T-helper 2 cell (primary cell): ENCODE results near the gene ENDOD1.
"Not testable (repeated sequence)": the region's sequence is repeated elsewhere in the genome, so short reads cannot be mapped to it uniquely, and the experiment has no call there.

Experiments used
- DNase-seq, 5 experiments: peaks; one replicate each; pipeline versions ENCODE4 v3.0.0 to v3.0.0-alpha.2; 2012 to 2022
- total RNA-seq, 2 donors: gene quantifications; one replicate each; lab custom pipeline; 2026; lab: John Stamatoyannopoulos, UW

The ENDOD1 gene
- 26.8 to 29.7 reads per million in 2 donors for total RNA-seq

- peak; percentile 68 to 94 (median 79) for DNase-seq
These were observed at the start of gene ENDOD1 for GRCh38 chr11:95089620-95090542. ENDOD1 (plus strand) TSS chr11:95089846; CDS start chr11:95089928, 82 bp downstream.

GRCh38 chr11:95042239-95042638 lies 47.4 kb upstream of the ENDOD1 start:
- DNase-seq, result no peak

- DNase-seq, result no peak
These were observed 46.7 kb upstream of the ENDOD1 start for GRCh38 chr11:95042906-95043305.

GRCh38 chr11:95044010-95044409 lies 45.6 kb upstream of the ENDOD1 start:
- no peak for DNase-seq

- DNase-seq, result no peak
These were observed 43.8 kb upstream of the ENDOD1 start for GRCh38 chr11:95045812-95046211.

GRCh38 chr11:95049122-95049521 lies 40.5 kb upstream of the ENDOD1 start, which contains the start of gene KDM4F:
KDM4F (plus strand) TSS chr11:95049422.
- DNase-seq, result not testable (repeated sequence)

GRCh38 chr11:95050595-95051202 lies 38.9 kb upstream of the ENDOD1 start:
- DNase-seq, result no peak

GRCh38 chr11:95054356-95054755 lies 35.3 kb upstream of the ENDOD1 start:
- DNase-seq, result no peak

- no peak for DNase-seq
These were observed 34.3 kb upstream of the ENDOD1 start for GRCh38 chr11:95055283-95055897.

GRCh38 chr11:95057959-95058358 lies 31.7 kb upstream of the ENDOD1 start:
- no peak for DNase-seq

GRCh38 chr11:95058621-95059020 lies 31.0 kb upstream of the ENDOD1 start:
- DNase-seq, result no peak

GRCh38 chr11:95059046-95059445 lies 30.6 kb upstream of the ENDOD1 start:
- DNase-seq, result no peak

GRCh38 chr11:95065336-95065735 lies 24.3 kb upstream of the ENDOD1 start:
- DNase-seq, result no peak

GRCh38 chr11:95066716-95067038 lies 23.0 kb upstream of the ENDOD1 start, which contains the start of gene SRSF8:
SRSF8 (plus strand) TSS chr11:95066919; CDS start chr11:95067227, 308 bp downstream.
- DNase-seq, result no peak

GRCh38 chr11:95067039-95067840 lies 22.4 kb upstream of the ENDOD1 start:
- peak; percentile 54 to 80 (median 65) for DNase-seq

GRCh38 chr11:95067841-95068219 lies 21.8 kb upstream of the ENDOD1 start:
- DNase-seq, result no peak

GRCh38 chr11:95068549-95068948 lies 21.1 kb upstream of the ENDOD1 start:
- DNase-seq, result peak; percentile 19 to 96 (median 56)

GRCh38 chr11:95070471-95070870 lies 19.2 kb upstream of the ENDOD1 start:
- no peak for DNase-seq

GRCh38 chr11:95072948-95073347 lies 16.7 kb upstream of the ENDOD1 start:
- DNase-seq, result no peak

- no peak for DNase-seq
These were observed 14.7 kb upstream of the ENDOD1 start for GRCh38 chr11:95074792-95075563.

GRCh38 chr11:95076416-95076815 lies 13.2 kb upstream of the ENDOD1 start:
- peak in 1 of 5 experiments; percentile 52 for DNase-seq

- DNase-seq, result no peak
These were observed 12.7 kb upstream of the ENDOD1 start for GRCh38 chr11:95076981-95077380.
